Measurements from ENCODE around the gene RHOF. TPM values are rescaled to one million over a fixed set of nuclear protein-coding genes. Genes with fewer than 3 reads are reported as not detected.

The RHOF gene
- total RNA-seq, 1 experiment from 2014 or later: 29.1 TPM

- no peaks in the 10 kb centered on the region for H3K4me1 ChIP-seq (ENCODE audit: insufficient read depth, low read length)
- H3K27me3 ChIP-seq (ENCODE audit: insufficient read depth, low read length): no peaks in the 10 kb centered on the region
- H3K23ac ChIP-seq (ENCODE audit: insufficient read length, low read depth, low read length): no peak overlapping the region
- no peaks in the 10 kb centered on the region for H3K4me1 Mint-ChIP-seq
- H3K9me3 ChIP-seq (ENCODE audit: control insufficient read depth, low read depth, low read length): no peaks in the 10 kb centered on the region
- H2BK5ac ChIP-seq (ENCODE audit: insufficient read length, low read length): no peak overlapping the region
- no peaks in the 10 kb centered on the region for H3K27me3 Mint-ChIP-seq (ENCODE audit: low read depth)
- H3K14ac ChIP-seq (ENCODE audit: insufficient read depth, low read length): no peak overlapping the region
- no peak overlapping the region for H3K18ac ChIP-seq (ENCODE audit: insufficient read length, low read depth, low read length)
- H3K4me3 Mint-ChIP-seq: no peak overlapping the region
- no peak overlapping the region for H3K56ac ChIP-seq (ENCODE audit: insufficient read length, low read depth, low read length)
- no CpG with 5 or more reads among the region's 3 CpGs for WGBS (ENCODE audit: extremely low coverage, insufficient read length, low lambda C conversion rate)
- H4K20me1 ChIP-seq (ENCODE audit: control insufficient read depth, insufficient read depth, insufficient read length): no peaks in the 10 kb centered on the region
- no peak overlapping the region for H3K27ac Mint-ChIP-seq
- no peak overlapping the region for H3K4ac ChIP-seq (ENCODE audit: low read depth, low read length)
- H3K9me3 Mint-ChIP-seq: no peaks in the 10 kb centered on the region
- H2AFZ ChIP-seq (ENCODE audit: low read length): no peak overlapping the region
- H3K23me2 ChIP-seq (ENCODE audit: insufficient read length, low read depth, low read length, poor library complexity, severe bottlenecking): no peaks in the 10 kb centered on the region
- no peak overlapping the region for H2BK20ac ChIP-seq (ENCODE audit: low read depth, low read length, poor library complexity, severe bottlenecking)
- no peak overlapping the region for H4K8ac ChIP-seq (replicated peaks; ENCODE audit: insufficient read length, low read depth, low read length)
- no peak overlapping the region for H3T11ph ChIP-seq (ENCODE audit: low read length)
- no peak overlapping the region for H3K27ac ChIP-seq (ENCODE audit: insufficient read length, low read depth, low read length)
- no peak overlapping the region for H2AK5ac ChIP-seq (ENCODE audit: insufficient read length, low read length)
- H4K5ac ChIP-seq (ENCODE audit: insufficient read length, low read depth, low read length): no peak overlapping the region
- H3K79me2 ChIP-seq (ENCODE audit: insufficient read depth, low read length): no peaks in the 10 kb centered on the region
- no peak overlapping the region for H2BK12ac ChIP-seq (ENCODE audit: insufficient read length, low read depth, low read length)
- no peak for DNase-seq
- H3K36me3 Mint-ChIP-seq (ENCODE audit: insufficient read depth in 1 of 3, low read depth in 3 of 3): peaks cover 8 to 27% (median 13%) of the 10 kb centered on the region in 3 experiments; a peak in 5 of 7 replicates
- H3K4me2 ChIP-seq (ENCODE audit: insufficient read depth, insufficient read length, low read length): no peak overlapping the region
- no peak overlapping the region for H4K91ac ChIP-seq (ENCODE audit: insufficient read length, low read depth, low read length)
- no peak overlapping the region for H2BK120ac ChIP-seq (ENCODE audit: low read depth, low read length, poor library complexity, severe bottlenecking)
- H3K79me1 ChIP-seq (ENCODE audit: insufficient read depth, low read depth, low read length, poor library complexity, severe bottlenecking): no peaks in the 10 kb centered on the region
- TF ChIP-seq CTCF (conservative IDR thresholded peaks at IDR 0.05): no peak
- no peak overlapping the region for H2BK15ac ChIP-seq (ENCODE audit: low read depth, low read length)
- no peak overlapping the region for H3K9ac ChIP-seq (ENCODE audit: extremely low read depth, insufficient read length, low read length)
Observed at GRCh38 chr12:121755591-121755990, 37.9 kb downstream of the RHOF start.
